ENCODE results near the gene TUBG1.
"Not testable (repeated sequence)": the region's sequence is repeated elsewhere in the genome, so short reads cannot be mapped to it uniquely, and the experiment has no call there.

DNA sequence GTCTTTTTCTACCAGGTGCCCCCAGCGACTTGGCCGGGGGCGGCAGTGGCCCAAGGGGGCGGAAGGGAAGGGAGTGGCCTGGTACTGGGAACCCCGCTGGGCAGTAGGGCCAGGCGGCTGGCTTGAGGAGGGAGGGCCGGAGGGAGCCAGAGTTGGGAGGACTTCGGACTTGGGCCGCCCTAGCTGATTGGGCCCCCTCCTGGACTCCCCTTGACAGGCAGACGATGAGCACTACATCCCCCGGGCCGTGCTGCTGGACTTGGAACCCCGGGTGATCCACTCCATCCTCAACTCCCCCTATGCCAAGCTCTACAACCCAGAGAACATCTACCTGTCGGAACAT lies 50.4 kb downstream of the TUBG1 start:
- not testable (repeated sequence) for TF ChIP-seq EP300, POLR2AphosphoS5, POLR2A (IDR thresholded peaks at IDR 0.05)
- TF ChIP-seq, protein P1, sequence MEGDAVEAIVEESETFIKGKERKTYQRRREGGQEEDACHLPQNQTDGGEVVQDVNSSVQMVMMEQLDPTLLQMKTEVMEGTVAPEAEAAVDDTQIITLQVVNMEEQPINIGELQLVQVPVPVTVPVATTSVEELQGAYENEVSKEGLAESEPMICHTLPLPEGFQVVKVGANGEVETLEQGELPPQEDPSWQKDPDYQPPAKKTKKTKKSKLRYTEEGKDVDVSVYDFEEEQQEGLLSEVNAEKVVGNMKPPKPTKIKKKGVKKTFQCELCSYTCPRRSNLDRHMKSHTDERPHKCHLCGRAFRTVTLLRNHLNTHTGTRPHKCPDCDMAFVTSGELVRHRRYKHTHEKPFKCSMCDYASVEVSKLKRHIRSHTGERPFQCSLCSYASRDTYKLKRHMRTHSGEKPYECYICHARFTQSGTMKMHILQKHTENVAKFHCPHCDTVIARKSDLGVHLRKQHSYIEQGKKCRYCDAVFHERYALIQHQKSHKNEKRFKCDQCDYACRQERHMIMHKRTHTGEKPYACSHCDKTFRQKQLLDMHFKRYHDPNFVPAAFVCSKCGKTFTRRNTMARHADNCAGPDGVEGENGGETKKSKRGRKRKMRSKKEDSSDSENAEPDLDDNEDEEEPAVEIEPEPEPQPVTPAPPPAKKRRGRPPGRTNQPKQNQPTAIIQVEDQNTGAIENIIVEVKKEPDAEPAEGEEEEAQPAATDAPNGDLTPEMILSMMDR (IDR thresholded peaks at IDR 0.05): not testable (repeated sequence)
